Loucy (cell line): ENCODE results near the gene STX8.

Experiments
- H2AFZ ChIP-seq: fragments of 200-600 bp; sonication (generic); 2 replicates; pipeline ENCODE4 v1.6.0; 2016; ENCODE audit warnings: antibody characterized with exemption, mild to moderate bottlenecking, low read length, moderate library complexity
- H3F3A ChIP-seq: fragments of 200-600 bp; 2 replicates; pipeline ENCODE4 v1.6.0; 2016; ENCODE audit warnings: antibody characterized with exemption, low read depth, mild to moderate bottlenecking
- H3K27me3 ChIP-seq: fragments of 200-600 bp; sonication (generic); 2 replicates; pipeline ENCODE4 v1.6.1; 2014; ENCODE audit warnings: low read length, mild to moderate bottlenecking; ENCODE audit not compliant: insufficient read depth, poor library complexity, severe bottlenecking
- H3K36me3 ChIP-seq: fragments of 200-600 bp; sonication (generic); 2 replicates; pipeline ENCODE4 v1.6.1; 2016; ENCODE audit warnings: low read length; ENCODE audit not compliant: insufficient read depth
- H3K4me1 ChIP-seq: fragments of 200-600 bp; sonication (generic); 2 replicates; pipeline ENCODE4 v1.5.1; 2014; ENCODE audit warnings: low read length, mild to moderate bottlenecking; ENCODE audit not compliant: insufficient read depth, poor library complexity, severe bottlenecking
- H3K4me2 ChIP-seq: fragments of 200-600 bp; sonication (generic); 2 replicates; pipeline ENCODE4 v1.6.0; 2014; ENCODE audit warnings: antibody characterized with exemption, low read length, low read depth, mild to moderate bottlenecking; ENCODE audit not compliant: poor library complexity, severe bottlenecking
- H3K4me3 ChIP-seq: fragments of 200-600 bp; sonication (generic); 2 replicates; pipeline ENCODE4 v1.5.1; 2014; ENCODE audit warnings: low read length, mild to moderate bottlenecking, mixed read lengths; ENCODE audit not compliant: poor library complexity, severe bottlenecking
- H3K79me2 ChIP-seq: fragments of 200-600 bp; sonication (generic); 2 replicates; pipeline ENCODE4 v1.6.1; 2014; ENCODE audit warnings: low read length; ENCODE audit not compliant: insufficient read depth
- H3K9ac ChIP-seq: fragments of 200-600 bp; sonication (generic); 2 replicates; pipeline ENCODE4 v1.6.0; 2014; ENCODE audit warnings: mild to moderate bottlenecking, low read depth, low read length, moderate library complexity; ENCODE audit not compliant: poor library complexity, severe bottlenecking
- H3K9me2 ChIP-seq: fragments of 200-600 bp; sonication (generic); replicated peaks from 2 replicates; pipeline ENCODE4 v1.6.1; 2016; ENCODE audit warnings: low read depth, low read length, mixed read lengths
- H3K9me3 ChIP-seq: fragments of 200-600 bp; sonication (generic); 2 replicates; pipeline ENCODE4 v1.6.1; 2014; ENCODE audit warnings: mild to moderate bottlenecking, antibody characterized with exemption, low read length, low read depth; ENCODE audit not compliant: insufficient read depth
- H4K20me1 ChIP-seq: fragments of 200-600 bp; sonication (generic); 2 replicates; pipeline ENCODE4 v1.6.0; 2014; ENCODE audit warnings: antibody characterized with exemption, low read length, mild to moderate bottlenecking; ENCODE audit not compliant: insufficient read depth, poor library complexity, severe bottlenecking
- EZH2phosphoT487 ChIP-seq: fragments of 200-600 bp; IDR thresholded peaks from 2 replicates; pipeline ENCODE4 v1.6.1; 2018; ENCODE audit warnings: antibody characterized with exemption, mild to moderate bottlenecking, moderate library complexity, borderline replicate concordance
- TF ChIP-seq, protein P1 (sequence below): fragments of 200-600 bp; sonication (generic); conservative IDR thresholded peaks from 2 replicates; pipeline ENCODE4 v1.5.1; 2014; ENCODE audit warnings: mild to moderate bottlenecking, antibody characterized with exemption, low read length

The STX8 gene

DNA sequence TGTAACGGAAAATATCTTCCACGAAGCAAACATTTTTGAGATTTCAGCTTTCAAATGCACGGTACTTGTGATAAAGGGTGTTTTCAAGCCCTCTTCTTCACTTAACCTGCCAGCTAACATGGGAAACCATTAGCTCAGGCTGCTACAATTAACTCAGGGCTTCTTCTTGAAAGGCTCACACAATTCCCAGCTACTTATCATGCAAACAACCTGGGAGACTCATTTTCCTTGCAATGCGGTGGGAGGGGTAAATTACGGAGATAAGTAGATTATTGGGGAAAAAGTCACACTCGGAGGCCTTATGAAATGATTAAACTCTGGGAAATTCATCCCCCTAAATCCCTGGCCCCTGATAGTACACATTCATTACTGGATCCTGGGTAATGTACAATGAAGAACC, 266.4 kb downstream of the STX8 start:
- Histone ChIP-seq H3K4me1 (no peaks in the 10 kb centered on the region), H3K4me3 (no peak overlapping the region), H4K20me1 (no peaks in the 10 kb centered on the region), H3K9me3 (no peaks in the 10 kb centered on the region), H2AFZ (no peak overlapping the region), H3K27me3 (no peaks in the 10 kb centered on the region), H3K79me2 (no peaks in the 10 kb centered on the region), H3F3A (no peaks in the 10 kb centered on the region), H3K36me3 (no peaks in the 10 kb centered on the region), H3K9me2 (no peaks in the 10 kb centered on the region), H3K4me2 (no peak overlapping the region), H3K9ac (no peak overlapping the region)
- TF ChIP-seq, protein P1, sequence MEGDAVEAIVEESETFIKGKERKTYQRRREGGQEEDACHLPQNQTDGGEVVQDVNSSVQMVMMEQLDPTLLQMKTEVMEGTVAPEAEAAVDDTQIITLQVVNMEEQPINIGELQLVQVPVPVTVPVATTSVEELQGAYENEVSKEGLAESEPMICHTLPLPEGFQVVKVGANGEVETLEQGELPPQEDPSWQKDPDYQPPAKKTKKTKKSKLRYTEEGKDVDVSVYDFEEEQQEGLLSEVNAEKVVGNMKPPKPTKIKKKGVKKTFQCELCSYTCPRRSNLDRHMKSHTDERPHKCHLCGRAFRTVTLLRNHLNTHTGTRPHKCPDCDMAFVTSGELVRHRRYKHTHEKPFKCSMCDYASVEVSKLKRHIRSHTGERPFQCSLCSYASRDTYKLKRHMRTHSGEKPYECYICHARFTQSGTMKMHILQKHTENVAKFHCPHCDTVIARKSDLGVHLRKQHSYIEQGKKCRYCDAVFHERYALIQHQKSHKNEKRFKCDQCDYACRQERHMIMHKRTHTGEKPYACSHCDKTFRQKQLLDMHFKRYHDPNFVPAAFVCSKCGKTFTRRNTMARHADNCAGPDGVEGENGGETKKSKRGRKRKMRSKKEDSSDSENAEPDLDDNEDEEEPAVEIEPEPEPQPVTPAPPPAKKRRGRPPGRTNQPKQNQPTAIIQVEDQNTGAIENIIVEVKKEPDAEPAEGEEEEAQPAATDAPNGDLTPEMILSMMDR, result no peak
- TF ChIP-seq EZH2phosphoT487, result no peak

DNA sequence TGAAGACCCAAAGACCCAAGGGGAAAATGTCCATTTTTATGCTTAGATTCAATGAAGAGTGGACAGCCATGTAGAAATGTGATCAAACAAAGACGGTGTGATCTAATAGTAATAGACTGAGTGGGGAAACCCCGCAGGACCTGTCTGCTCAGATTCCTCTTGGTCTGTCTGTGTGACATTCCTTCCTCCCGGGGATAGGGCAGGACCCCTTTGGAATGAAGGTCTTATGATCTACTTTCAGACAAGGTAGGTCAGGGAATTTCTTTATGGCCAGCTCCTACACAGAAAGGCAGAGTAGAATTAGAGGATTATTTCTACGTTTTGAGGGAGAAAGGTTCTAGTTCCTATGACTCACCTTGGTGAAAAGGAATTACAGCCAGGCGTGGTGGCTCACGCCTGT, 267.6 kb downstream of the STX8 start:
- Histone ChIP-seq H3K9me3 (no peaks in the 10 kb centered on the region), H3K4me2 (no peak overlapping the region), H3K36me3 (no peaks in the 10 kb centered on the region), H2AFZ (no peak overlapping the region), H3K4me1 (no peaks in the 10 kb centered on the region), H3K4me3 (no peak overlapping the region), H3F3A (no peaks in the 10 kb centered on the region), H3K9ac (no peak overlapping the region), H3K79me2 (no peaks in the 10 kb centered on the region), H3K9me2 (no peaks in the 10 kb centered on the region), H4K20me1 (no peaks in the 10 kb centered on the region), H3K27me3 (no peaks in the 10 kb centered on the region)
- TF ChIP-seq EZH2phosphoT487, result no peak
- TF ChIP-seq, protein P1, result no peak

DNA sequence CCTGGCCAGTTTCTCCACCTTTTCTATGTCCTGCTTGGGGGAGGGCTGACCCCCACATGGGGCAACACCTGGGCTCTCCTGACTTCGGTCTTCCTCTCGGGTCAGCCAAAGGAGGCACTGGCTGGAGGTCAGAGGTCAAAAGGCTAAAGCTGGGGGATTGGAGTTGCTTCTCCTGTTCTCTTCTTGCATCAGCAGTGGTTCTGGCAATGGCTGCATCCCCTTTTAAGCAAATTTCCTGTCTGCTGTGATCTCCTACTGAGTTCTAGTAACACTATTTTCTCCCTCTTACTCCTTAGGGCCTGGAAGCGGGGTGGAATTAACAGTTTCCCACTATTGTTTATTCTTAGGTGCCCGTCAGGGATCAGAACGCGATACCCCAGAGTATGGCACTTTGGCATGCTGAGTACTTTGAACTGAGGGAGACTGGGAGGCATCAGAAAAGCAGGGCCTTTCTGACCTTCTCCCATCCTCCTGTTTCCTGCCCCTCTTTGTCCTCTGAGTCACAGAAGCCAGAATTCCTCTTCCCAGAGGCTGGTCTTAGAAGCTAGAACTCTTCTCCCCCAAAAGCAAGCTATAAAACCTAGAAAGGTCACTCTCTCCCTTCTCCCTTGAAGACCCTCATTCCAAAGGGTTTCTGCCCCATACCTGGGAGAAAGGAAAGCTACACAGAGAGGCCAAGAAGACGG, 268.2 kb downstream of the STX8 start:
- Histone ChIP-seq H3K9ac (no peak overlapping the region), H3K36me3 (no peaks in the 10 kb centered on the region), H2AFZ (no peak overlapping the region), H3K4me1 (no peaks in the 10 kb centered on the region), H3K4me3 (no peak overlapping the region), H3K9me3 (no peaks in the 10 kb centered on the region), H3K9me2 (no peaks in the 10 kb centered on the region), H3K4me2 (no peak overlapping the region), H3F3A (no peaks in the 10 kb centered on the region), H3K79me2 (no peaks in the 10 kb centered on the region), H4K20me1 (no peaks in the 10 kb centered on the region), H3K27me3 (no peaks in the 10 kb centered on the region)
- TF ChIP-seq, protein P1, result no peak
- TF ChIP-seq EZH2phosphoT487, result no peak
